Mammary epithelial cell (primary cell): Measurements from ENCODE around the gene LGSN.
"Not testable (repeated sequence)": the region's sequence is repeated elsewhere in the genome, so short reads cannot be mapped to it uniquely, and the experiment has no call there.

Source experiments
- EZH2 ChIP-seq: IDR thresholded peaks from 2 replicates; pipeline ENCODE4 v1.6.1; 2012; ENCODE audit warnings: low read length, inconsistent platforms, borderline replicate concordance
- TF ChIP-seq, protein P1 (sequence below), 2 donors: IDR thresholded peaks in 1 of 2; conservative IDR thresholded peaks in 1 of 2; 2 replicates each; pipeline ENCODE4 v1.5.1; 2011 to 2012; ENCODE audit warnings: inconsistent platforms in 2 of 2, low read length in 2 of 2, mild to moderate bottlenecking in 2 of 2, control low read depth in 1 of 2, low read depth in 1 of 2; ENCODE audit not compliant: insufficient read depth in 1 of 2; ENCODE audit errors: extremely low read depth in 1 of 2

DNA sequence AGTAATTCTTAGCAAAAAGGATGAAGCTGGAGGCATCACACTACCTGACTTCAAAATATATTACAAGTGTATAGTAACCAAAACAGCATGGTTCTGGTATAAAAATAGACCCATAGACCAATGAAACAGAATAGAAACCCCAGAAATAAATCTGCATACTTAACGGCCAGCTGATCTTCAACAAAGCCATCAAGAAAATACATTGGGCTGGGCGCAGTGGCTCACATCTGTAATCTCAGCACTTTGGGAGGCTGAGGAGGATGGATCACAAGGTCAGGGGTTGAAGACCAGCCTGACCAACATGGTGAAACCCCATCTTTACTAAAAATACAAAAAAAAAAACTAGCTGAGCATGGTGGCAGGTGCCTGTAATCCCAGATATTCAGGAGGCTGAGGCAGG, 14.9 kb upstream of the LGSN start:
- TF ChIP-seq, protein P1, sequence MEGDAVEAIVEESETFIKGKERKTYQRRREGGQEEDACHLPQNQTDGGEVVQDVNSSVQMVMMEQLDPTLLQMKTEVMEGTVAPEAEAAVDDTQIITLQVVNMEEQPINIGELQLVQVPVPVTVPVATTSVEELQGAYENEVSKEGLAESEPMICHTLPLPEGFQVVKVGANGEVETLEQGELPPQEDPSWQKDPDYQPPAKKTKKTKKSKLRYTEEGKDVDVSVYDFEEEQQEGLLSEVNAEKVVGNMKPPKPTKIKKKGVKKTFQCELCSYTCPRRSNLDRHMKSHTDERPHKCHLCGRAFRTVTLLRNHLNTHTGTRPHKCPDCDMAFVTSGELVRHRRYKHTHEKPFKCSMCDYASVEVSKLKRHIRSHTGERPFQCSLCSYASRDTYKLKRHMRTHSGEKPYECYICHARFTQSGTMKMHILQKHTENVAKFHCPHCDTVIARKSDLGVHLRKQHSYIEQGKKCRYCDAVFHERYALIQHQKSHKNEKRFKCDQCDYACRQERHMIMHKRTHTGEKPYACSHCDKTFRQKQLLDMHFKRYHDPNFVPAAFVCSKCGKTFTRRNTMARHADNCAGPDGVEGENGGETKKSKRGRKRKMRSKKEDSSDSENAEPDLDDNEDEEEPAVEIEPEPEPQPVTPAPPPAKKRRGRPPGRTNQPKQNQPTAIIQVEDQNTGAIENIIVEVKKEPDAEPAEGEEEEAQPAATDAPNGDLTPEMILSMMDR (conservative IDR thresholded peaks at IDR 0.05 in 1 of 2, IDR thresholded peaks at IDR 0.05 in 1 of 2; ENCODE audit: extremely low read depth in 1 of 2, insufficient read depth in 1 of 2, low read depth in 1 of 2, low read length in 2 of 2), result not testable (repeated sequence)
- TF ChIP-seq EZH2, result not testable (repeated sequence)
